ENCODE results near the gene COX7A2L.
A peak's percentile ranks its signal among the peaks of the same experiment; 100 is the strongest.

Gene COX7A2L

DNA sequence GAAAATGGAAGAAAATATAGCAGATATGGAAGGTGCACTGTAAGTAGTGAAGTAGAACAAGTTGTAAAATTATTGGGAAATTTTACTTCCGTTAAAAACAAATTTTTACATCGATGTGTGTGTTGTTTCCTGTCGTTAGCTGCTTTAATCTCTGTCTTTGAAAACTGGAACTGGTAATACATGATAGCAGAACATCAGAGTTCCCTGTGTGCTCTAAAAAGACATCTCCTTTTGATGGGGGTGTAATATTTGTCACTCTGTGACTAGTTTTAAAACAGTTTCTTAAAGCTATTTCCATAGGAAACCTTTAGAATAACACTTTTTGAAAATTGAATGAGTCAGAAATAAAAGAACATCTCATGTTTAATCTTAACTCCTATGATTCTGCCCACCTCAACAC, 43.5 kb downstream of the COX7A2L start:
- no peak for DNase-seq (ENCODE audit: extremely low read depth, low read depth)
- TF ChIP-seq, protein P1, sequence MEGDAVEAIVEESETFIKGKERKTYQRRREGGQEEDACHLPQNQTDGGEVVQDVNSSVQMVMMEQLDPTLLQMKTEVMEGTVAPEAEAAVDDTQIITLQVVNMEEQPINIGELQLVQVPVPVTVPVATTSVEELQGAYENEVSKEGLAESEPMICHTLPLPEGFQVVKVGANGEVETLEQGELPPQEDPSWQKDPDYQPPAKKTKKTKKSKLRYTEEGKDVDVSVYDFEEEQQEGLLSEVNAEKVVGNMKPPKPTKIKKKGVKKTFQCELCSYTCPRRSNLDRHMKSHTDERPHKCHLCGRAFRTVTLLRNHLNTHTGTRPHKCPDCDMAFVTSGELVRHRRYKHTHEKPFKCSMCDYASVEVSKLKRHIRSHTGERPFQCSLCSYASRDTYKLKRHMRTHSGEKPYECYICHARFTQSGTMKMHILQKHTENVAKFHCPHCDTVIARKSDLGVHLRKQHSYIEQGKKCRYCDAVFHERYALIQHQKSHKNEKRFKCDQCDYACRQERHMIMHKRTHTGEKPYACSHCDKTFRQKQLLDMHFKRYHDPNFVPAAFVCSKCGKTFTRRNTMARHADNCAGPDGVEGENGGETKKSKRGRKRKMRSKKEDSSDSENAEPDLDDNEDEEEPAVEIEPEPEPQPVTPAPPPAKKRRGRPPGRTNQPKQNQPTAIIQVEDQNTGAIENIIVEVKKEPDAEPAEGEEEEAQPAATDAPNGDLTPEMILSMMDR (IDR thresholded peaks at IDR 0.05; ENCODE audit: low read depth, low read length, missing control alignments) = no peak
- no peak overlapping the region for H3K4me3 ChIP-seq (replicated peaks; ENCODE audit: low read depth, low read length)

DNA sequence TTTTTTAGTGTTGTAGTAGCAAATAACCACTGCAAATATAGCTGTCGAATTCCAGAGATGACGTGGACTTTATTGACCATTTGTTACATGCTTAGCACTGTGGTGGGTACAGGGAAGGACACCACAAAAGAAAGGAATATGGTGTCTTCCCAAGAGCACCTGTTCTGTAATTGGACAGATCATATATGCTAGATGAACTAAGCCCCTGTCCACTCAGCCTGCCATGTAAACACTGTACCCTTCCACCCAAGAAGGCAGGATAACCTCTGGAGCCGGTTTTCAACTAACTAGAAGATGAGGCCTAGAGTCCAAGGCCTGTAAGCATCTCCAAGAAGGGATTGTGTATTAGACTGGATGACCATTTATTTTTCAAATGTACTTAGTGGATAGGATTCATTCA, 44.1 kb downstream of the COX7A2L start:
- no peak for DNase-seq (ENCODE audit: extremely low read depth, low read depth)
- H3K4me3 ChIP-seq (replicated peaks; ENCODE audit: low read depth, low read length) = no peak overlapping the region
- TF ChIP-seq, protein P1 (IDR thresholded peaks at IDR 0.05; ENCODE audit: low read depth, low read length, missing control alignments) = no peak

DNA sequence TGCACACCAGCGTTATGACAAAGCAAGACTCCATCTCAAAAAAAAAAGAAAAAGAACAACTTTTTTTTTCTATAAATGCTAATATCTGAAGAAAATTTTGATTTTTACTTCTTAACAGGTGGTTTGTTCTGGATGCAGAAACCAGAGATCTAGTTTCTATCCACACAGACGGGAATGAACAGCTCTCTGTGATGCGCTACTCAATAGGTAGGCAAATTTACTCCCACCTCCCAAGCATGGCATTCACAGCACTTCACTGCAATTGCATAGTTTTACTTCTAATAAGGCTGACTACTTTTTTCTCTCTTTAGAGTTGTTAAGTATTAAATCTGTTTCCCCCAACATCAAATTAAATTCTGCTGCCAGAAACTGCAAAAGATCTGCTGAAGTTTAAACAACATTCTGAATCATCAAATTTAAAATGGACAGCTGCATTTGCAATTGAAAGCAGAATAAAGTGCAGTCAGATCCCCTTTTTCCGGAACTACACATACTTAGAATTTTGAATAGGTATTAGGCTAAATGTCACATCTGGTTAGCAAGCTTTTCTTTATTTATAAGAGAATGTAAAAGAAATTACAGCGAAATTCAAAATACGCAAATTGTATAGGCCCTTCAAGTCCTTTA, 45.1 kb downstream of the COX7A2L start:
- TF ChIP-seq, protein P1 (IDR thresholded peaks at IDR 0.05; ENCODE audit: low read depth, low read length, missing control alignments) = no peak
- no peak for DNase-seq (ENCODE audit: extremely low read depth, low read depth)
- no peak overlapping the region for H3K4me3 ChIP-seq (replicated peaks; ENCODE audit: low read depth, low read length)

DNA sequence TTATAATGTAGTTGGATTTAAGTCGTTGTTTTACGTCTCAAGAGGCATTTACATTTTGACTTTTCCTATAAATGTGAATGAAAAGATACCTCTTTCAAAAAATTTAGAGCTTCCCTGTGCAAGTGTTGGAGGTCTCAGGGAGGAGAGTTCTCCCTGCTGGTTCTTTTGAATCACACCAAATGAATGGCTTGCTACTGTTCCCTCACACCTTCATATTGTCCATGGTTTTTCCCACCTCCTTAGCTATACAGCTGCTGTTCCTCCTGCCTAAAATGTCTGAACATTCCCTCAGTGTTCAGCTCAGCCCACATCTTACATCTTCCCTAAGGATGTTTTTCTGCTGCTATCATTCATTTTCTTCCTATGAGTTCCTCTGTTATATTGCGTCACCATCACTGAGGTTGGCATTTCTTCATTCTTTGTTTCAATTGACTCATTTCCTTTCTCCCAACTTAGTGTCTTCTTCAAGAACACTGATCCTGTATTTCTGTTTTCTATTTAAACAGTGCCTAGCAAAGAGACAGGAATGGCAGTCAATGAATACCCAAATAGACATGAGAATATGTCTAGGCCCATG, 46.0 kb downstream of the COX7A2L start:
- peak; percentile 24 for DNase-seq (ENCODE audit: extremely low read depth, low read depth)
- H3K4me3 ChIP-seq (replicated peaks; ENCODE audit: low read depth, low read length) = no peak overlapping the region
- TF ChIP-seq, protein P1 (IDR thresholded peaks at IDR 0.05; ENCODE audit: low read depth, low read length, missing control alignments) = no peak

DNA sequence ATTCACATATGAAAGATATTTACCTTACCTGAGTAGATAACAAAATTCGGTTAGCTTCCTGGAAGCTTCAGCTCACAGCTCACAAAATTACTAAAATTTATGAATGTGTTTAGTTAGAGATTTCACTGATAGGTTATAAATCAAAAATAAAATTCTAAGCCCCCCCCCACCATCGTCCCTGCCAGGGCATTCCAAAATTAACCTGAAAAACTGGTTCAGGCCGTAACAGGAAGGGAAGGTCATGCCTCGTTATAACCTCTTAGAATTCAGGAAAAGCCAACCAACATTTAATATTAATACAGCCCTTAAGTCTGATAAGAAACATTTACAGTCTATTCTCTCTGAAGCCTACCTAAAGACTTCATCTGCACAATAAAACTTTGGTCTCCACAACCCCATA, 48.9 kb downstream of the COX7A2L start:
- no peak overlapping the region for H3K4me3 ChIP-seq (replicated peaks; ENCODE audit: low read depth, low read length)
- no peak for DNase-seq (ENCODE audit: extremely low read depth, low read depth)
- TF ChIP-seq, protein P1 (IDR thresholded peaks at IDR 0.05; ENCODE audit: low read depth, low read length, missing control alignments) = no peak

DNA sequence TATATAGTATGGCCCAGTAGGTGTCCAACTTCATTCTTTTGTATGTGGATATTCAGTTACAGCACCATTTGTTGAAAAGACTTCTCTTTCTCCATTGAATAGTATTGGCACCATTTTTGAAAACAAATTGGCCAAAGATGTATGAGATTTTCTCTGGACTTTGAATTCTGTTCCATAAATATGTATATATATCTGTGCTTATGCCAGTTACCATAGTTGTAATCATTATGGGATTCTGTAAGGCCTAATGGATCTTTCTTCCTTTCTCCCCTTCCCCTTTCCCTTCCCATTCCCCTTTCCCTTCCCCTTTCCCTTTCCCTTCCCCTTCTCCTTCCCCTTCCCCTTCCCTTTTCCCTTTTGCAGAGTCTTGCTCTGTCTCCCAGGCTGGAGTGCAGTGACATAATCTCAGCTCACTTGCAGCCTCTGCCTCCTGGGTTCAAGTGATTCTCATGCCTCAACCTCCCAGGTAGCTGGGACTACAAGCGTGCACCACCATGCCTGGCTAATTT, 51.0 kb downstream of the COX7A2L start:
- TF ChIP-seq, protein P1 (IDR thresholded peaks at IDR 0.05; ENCODE audit: low read depth, low read length, missing control alignments) = no peak
- DNase-seq (ENCODE audit: extremely low read depth, low read depth) = no peak
- no peak overlapping the region for H3K4me3 ChIP-seq (replicated peaks; ENCODE audit: low read depth, low read length)
